Cardiac fibroblast (primary cell): ENCODE data around the gene AIDA.

Experiments used
- DNase-seq, 2 donors: peaks; one replicate each; pipeline versions ENCODE4 v3.0.0 to v3.0.0-alpha.2; 2010; ENCODE audit warnings: low read depth in 2 of 2
- H3K4me3 ChIP-seq, 2 donors: replicated peaks in 1 of 2; 1 replicate in 1 of 2; 2 replicates in 1 of 2; pipeline ENCODE4 v1.5.1; 2011; ENCODE audit warnings: low read depth in 2 of 2, low read length in 2 of 2, mild to moderate bottlenecking in 2 of 2, moderate library complexity in 1 of 2
- TF ChIP-seq, protein P1 (sequence below): IDR thresholded peaks from one replicate; pipeline ENCODE4 v1.5.1; 2011; ENCODE audit warnings: low read depth, mild to moderate bottlenecking, low read length, inconsistent platforms

AIDA gene

DNA sequence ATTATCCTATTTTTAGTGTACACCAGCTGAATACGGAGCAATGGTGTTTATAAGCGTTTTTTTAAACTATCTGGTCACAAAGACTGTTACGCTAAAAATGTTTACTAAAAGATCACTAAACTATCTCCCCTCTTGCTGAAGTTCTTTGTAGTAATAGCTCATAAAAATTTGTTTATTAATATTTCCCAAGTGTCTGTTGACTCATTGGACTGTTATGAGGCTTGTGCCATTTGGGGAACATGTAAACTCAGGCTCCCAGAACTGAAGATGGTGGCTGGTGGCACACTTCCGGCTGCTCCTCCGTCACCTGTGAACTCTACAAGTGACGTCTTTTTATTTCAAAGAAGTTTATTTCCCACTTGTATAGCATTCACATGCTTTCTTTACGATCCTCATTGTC, 46.3 kb downstream of the AIDA start:
- peak in 1 of 2 donors; percentile 48 for DNase-seq
- H3K4me3 ChIP-seq, result no peak overlapping the region
- TF ChIP-seq, protein P1, sequence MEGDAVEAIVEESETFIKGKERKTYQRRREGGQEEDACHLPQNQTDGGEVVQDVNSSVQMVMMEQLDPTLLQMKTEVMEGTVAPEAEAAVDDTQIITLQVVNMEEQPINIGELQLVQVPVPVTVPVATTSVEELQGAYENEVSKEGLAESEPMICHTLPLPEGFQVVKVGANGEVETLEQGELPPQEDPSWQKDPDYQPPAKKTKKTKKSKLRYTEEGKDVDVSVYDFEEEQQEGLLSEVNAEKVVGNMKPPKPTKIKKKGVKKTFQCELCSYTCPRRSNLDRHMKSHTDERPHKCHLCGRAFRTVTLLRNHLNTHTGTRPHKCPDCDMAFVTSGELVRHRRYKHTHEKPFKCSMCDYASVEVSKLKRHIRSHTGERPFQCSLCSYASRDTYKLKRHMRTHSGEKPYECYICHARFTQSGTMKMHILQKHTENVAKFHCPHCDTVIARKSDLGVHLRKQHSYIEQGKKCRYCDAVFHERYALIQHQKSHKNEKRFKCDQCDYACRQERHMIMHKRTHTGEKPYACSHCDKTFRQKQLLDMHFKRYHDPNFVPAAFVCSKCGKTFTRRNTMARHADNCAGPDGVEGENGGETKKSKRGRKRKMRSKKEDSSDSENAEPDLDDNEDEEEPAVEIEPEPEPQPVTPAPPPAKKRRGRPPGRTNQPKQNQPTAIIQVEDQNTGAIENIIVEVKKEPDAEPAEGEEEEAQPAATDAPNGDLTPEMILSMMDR, result no peak

DNA sequence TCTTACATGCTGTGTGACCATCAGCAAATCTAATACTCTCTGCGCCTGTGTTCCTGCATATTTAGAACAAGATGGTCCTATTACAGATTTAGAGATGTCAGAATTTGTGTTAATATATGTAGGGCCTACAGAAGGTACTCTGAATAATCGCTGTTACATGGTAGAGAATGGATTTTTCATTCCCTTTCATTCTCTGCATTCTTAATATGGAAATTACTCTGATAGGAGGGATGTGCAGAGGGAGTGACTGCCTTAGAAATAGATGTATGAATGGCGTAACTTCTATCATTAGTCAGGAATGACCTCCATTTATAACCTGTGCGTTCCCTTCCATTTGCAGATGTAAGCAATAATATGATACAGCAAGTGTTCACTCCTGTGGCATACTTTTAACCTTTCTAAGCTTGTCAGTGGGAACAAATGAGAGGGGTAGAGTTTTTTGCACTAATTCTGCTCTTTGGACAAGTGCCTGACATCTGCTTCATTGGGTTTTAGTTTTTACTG, 48.8 kb downstream of the AIDA start:
- DNase-seq, result no peak
- no peak overlapping the region for H3K4me3 ChIP-seq
- TF ChIP-seq, protein P1, result no peak

DNA sequence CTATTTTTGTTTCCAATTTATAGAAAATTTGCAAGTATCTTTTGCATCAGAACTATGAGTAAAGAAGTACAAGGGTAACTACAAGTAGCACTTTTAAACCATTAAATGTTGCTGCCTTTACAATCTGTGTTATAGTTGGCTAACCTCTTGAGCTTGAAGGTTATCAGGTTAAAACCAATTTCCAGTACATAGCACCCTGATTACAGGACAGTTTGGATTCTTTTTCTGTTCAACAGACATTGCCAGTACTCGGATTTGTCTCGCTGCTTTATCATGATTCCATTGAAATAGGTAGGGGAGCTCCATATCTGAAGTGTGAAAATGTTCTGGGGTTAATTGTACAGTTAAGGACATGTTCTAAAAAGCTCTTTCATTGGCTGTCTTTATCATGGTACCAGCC, 54.4 kb downstream of the AIDA start:
- TF ChIP-seq, protein P1, result no peak
- no peak overlapping the region for H3K4me3 ChIP-seq
- DNase-seq, result no peak

DNA sequence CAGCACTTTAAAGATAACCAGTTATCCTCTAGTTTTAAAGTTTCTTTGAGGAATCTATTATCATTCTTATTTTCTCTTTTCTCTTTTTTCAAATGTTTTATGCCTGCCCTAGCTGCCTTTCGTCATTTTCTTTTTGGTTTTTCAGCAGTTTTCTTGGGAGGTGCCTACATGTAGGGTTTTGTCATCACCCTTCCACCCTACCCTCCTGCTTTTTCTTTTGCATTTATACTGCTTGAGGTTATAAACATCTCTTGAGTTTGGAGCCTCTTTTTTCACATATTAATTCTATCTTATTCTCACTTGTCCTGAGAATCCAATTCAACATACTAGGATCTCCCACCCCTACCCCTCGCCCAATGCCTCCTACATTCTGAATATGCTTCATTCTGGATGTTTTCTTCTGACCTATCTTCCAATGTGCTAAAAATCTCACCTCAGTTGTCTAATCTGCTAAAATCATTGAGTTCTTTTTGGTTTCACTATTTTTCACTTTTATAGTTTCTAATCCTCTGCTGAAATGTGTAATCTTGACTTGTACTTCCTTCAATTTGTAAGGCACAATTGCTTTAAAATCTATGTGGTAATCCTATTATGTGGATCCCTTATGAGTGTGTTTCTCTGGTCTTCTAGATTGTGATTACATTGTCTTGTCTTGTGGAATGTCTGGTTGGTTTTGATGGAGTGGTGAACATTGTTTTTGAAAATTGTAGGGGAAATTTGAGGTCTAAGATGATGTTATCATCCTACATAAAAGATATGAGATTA, 55.7 kb downstream of the AIDA start:
- TF ChIP-seq, protein P1, result no peak
- no peak for DNase-seq
- H3K4me3 ChIP-seq, result no peak overlapping the region

DNA sequence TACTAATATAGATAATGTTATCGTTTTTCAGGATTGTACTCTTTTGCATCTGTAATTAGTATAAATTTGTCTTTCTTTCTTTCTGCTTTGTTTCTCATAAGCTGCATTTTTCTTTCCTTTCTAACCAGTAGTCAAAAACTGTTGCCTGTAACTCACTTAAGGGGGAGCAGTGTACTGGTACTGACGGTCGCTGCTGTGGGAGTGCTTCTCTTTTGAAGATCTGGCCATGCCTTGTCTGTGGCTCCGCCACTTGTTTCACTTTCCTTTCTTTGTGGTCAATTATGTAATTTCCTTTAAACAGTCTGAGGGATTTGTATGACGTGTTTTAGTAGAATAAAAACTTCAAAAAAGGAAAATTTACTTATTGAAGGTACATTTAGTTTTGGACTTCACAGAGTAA, 57.4 kb downstream of the AIDA start:
- peak; percentile 14 to 62 for DNase-seq
- TF ChIP-seq, protein P1, result no peak
- no peak overlapping the region for H3K4me3 ChIP-seq

DNA sequence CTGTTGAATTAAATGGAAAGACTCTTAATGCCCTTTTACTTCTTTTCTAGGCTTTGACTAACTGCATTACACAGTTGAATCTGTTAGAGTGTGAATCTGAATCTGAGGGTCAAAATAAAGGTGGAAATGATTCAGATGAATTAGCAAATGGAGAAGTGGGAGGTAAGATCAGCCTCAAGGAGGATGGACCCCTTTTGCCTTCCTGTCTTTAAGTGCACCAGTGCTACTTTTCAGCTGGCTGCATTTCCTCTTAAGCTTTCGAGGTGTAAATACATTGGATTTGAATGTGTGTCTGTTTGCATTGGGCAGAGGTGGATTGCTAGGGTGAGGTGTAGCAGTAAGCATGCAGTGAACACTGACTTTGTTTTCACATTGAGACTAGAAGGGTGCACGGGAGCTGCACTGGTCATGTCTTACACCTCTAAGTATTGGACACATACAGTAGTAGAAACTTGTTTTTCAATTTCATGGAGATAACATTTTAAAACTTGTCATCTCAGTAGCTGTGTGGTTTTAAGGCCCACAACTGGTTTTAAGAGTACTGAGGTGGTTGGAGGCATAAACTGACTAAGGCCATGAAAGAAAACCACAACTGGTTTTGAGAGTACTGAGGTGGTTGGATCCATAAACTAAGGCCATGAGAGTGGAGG, 59.0 kb downstream of the AIDA start:
- TF ChIP-seq, protein P1, result no peak
- DNase-seq, result no peak
- no peak overlapping the region for H3K4me3 ChIP-seq
